Endothelial cell of umbilical vein (primary cell): ENCODE results near the gene LPAR5. TPM values are rescaled to one million over a fixed set of nuclear protein-coding genes. Genes with fewer than 3 reads are reported as not detected.
A peak's percentile ranks its signal among the peaks of the same experiment; 100 is the strongest.

Experiments used
- BruUV-seq: library from RNA; stranded (reverse); fragments of 400-500 nt; replicated peaks from 2 replicates; lab custom pipeline; 2021; lab: Mats Ljungman, UMichigan
- CTCF ChIA-PET: fragments of 300-600, 350-600 bp; sonication (Branson Sonifier 250); formaldehyde crosslinking; loops from one replicate; lab custom pipeline; 2021; ENCODE audit warnings: antibody characterized with exemption, inconsistent platforms; lab: Charles Lee
- POLR2A ChIA-PET: fragments of 300-600, 350-600 bp; sonication (Branson Sonifier 250); formaldehyde crosslinking; loops from one replicate; lab custom pipeline; 2021; ENCODE audit warnings: antibody characterized with exemption, inconsistent platforms; lab: Charles Lee
- DNase-seq: peaks from one replicate; pipeline ENCODE4 v3.0.0-alpha.2; 2011; ENCODE audit warnings: low read depth, low spot score
- FAIRE-seq: peaks from 2 replicates; lab custom pipeline; 2011; peaks lifted over from hg19 to GRCh38; lab: Jason Lieb, UNC
- H2AFZ ChIP-seq: 2 replicates; pipeline ENCODE4 v1.6.0; 2012; ENCODE audit warnings: low read depth, low read length, control low read depth, inconsistent platforms
- H3K27ac ChIP-seq: 2 replicates; pipeline ENCODE4 v1.5.1; 2011; ENCODE audit warnings: low read depth, mild to moderate bottlenecking, control low read depth, low read length, moderate library complexity; ENCODE audit not compliant: insufficient read depth
- H3K27me3 ChIP-seq, 2 experiments: 2 replicates each; pipeline versions ENCODE4 v1.6.0 to v1.6.1; 2011; ENCODE audit warnings: low read length in 2 of 2, mixed read lengths in 1 of 2; ENCODE audit not compliant: control insufficient read depth in 2 of 2, insufficient read depth in 2 of 2
- H3K36me3 ChIP-seq, 2 experiments: 2 replicates in 1 of 2; 3 replicates in 1 of 2; pipeline ENCODE4 v1.5.1; 2011; ENCODE audit warnings: low read length in 2 of 2, mild to moderate bottlenecking in 1 of 2, moderate library complexity in 1 of 2; ENCODE audit not compliant: control insufficient read depth in 2 of 2, insufficient read depth in 2 of 2; ENCODE audit errors: extremely low read depth in 1 of 2
- H3K4me1 ChIP-seq: 3 replicates; pipeline ENCODE4 v1.5.1; 2011; ENCODE audit warnings: mild to moderate bottlenecking, low read length; ENCODE audit not compliant: control insufficient read depth, insufficient read depth; ENCODE audit errors: extremely low read depth
- H3K4me2 ChIP-seq: 2 replicates; pipeline ENCODE4 v1.6.1; 2011; ENCODE audit warnings: low read length, control low read depth, mixed read lengths; ENCODE audit not compliant: insufficient read depth
- H3K4me3 ChIP-seq, 3 experiments: fragments of 200-600 bp in 1 of 3; sonication (generic), shearing (Covaris generic) in 1 of 3; replicated peaks in 1 of 3; 2 replicates each; pipeline ENCODE4 v1.5.1; 2011 to 2016; ENCODE audit warnings: control low read depth in 3 of 3, low read length in 3 of 3, mild to moderate bottlenecking in 2 of 3, inconsistent platforms in 1 of 3, low read depth in 1 of 3, moderate library complexity in 1 of 3; ENCODE audit not compliant: insufficient read depth in 1 of 3
- H3K79me2 ChIP-seq: 2 replicates; pipeline ENCODE4 v1.6.0; 2012; ENCODE audit warnings: low read length, inconsistent platforms; ENCODE audit not compliant: control insufficient read depth, insufficient read depth
- H3K9ac ChIP-seq: replicated peaks from 2 replicates; pipeline ENCODE3; 2011; ENCODE audit warnings: low read length, control low read depth; ENCODE audit not compliant: insufficient read depth; ENCODE audit errors: extremely low read depth
- H3K9me1 ChIP-seq: replicated peaks from 3 replicates; pipeline ENCODE4 v1.6.0; 2011; ENCODE audit warnings: mild to moderate bottlenecking, low read length; ENCODE audit not compliant: control insufficient read depth, insufficient read depth; ENCODE audit errors: extremely low read depth
- H3K9me3 ChIP-seq: replicated peaks from 2 replicates; pipeline ENCODE4 v1.5.1; 2012; ENCODE audit warnings: low read length, inconsistent platforms; ENCODE audit not compliant: control insufficient read depth, insufficient read depth
- H4K20me1 ChIP-seq: replicated peaks from 2 replicates; pipeline ENCODE3; 2011; ENCODE audit warnings: mild to moderate bottlenecking, low read length; ENCODE audit not compliant: control insufficient read depth, insufficient read depth; ENCODE audit errors: extremely low read depth
- FOS ChIP-seq: IDR thresholded peaks from 2 replicates; pipeline ENCODE4 v1.6.1; 2011; ENCODE audit warnings: mild to moderate bottlenecking, low read length, moderate library complexity, borderline replicate concordance; ENCODE audit not compliant: insufficient read depth
- POLR2AphosphoS5 ChIP-seq: IDR thresholded peaks from 2 replicates; pipeline ENCODE4 v1.6.1; 2012; ENCODE audit warnings: low read depth, mild to moderate bottlenecking, control low read depth, low read length, moderate library complexity; ENCODE audit not compliant: insufficient read depth
- dilution Hi-C: fragments of 300-500 bp; cut with MboI; formaldehyde crosslinking; loops from one replicate; pipeline ENCODE4 v1.15.0; 2019; ENCODE audit warnings: low sequenced_read_pairs; ENCODE audit not compliant: extremely low pct_ligation_motif_present
- intact Hi-C: fragments of 100-400 bp; cut with micrococcal nuclease; formaldehyde crosslinking; loops from one replicate; pipeline ENCODE4 v1.10.0; 2022
- polyA plus RNA-seq, 4 experiments: library from polyadenylated mRNA; depleted of rRNA in 3 of 4; stranded (reverse) in 3 of 4; unstranded in 1 of 4; fragments of >200 nt; gene quantifications; 2 replicates each; pipeline versions ENCODE4 v1.2.1 to v1.2.3, GENCODE V29; 2011 to 2012; ENCODE audit warnings: missing spikeins in 1 of 4
- total RNA-seq: library from RNA; stranded (reverse); gene quantifications from 2 replicates; pipeline ENCODE4 v1.2.3, GENCODE V29; 2021
- TF ChIP-seq, protein P1 (sequence below): IDR thresholded peaks from 2 replicates; pipeline ENCODE4 v1.6.1; 2011; ENCODE audit not compliant: insufficient read depth, insufficient read length
- TF ChIP-seq, protein P2 (sequence below), 2 donors: IDR thresholded peaks; 1 replicate in 1 of 2; 2 replicates in 1 of 2; pipeline ENCODE4 v1.5.1; 2011; ENCODE audit warnings: low read length in 2 of 2, mild to moderate bottlenecking in 2 of 2, moderate library complexity in 2 of 2, control low read depth in 1 of 2, inconsistent platforms in 1 of 2, low read depth in 1 of 2; ENCODE audit not compliant: insufficient read depth in 1 of 2; ENCODE audit errors: extremely low read depth in 1 of 2

Gene LPAR5
- total and polyA plus RNA-seq, 2 donors (not counting 3 experiments of a cell fraction or from before 2014, with no cell fraction given), result 0.23 TPM; not detected in 1

DNA sequence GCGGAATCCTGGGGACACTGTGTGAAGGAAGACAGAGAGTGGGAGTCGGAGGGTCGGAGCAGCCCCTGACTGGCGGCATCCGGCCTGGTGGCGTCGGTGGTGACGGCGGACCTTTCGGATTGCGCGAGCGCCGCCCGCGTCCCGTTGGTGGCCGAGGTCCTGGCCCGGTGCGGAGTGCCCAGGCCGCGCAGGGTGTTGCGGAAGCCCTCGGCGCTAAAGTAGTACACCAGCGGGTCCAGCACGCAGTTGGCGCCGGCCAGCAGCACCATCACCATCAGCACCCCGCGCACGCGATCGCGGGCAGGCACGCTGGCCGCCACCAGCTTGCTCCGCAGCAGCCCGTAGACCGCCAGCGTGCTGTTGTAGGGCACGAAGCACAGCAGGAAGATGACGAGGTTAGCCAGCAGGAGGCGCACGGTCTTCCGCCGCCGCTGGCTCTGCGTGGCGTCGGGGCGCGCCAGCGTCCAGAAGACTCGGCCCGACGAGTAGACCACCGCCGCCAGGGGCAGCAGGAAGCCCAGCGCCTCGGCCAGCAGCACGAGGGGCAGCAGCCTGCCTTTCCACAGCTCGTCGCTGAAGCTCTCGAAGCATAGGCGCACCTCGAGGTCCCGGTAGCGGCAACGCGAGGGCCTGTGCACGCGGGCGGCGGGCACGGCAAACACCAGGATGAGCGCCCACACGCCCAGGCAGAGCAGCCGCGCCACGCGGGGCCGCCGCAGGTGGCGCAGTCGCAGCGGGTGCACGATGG, 15.4 kb downstream of the LPAR5 start:
- H3K9me3 ChIP-seq, result no peaks in the 10 kb centered on the region
- no peak overlapping the region for H3K4me2 ChIP-seq
- peak; percentile 49 for FAIRE-seq
- DNase-seq, result peak; percentile 79
- dilution Hi-C loops, result no loop called here
- no peak overlapping the region for H3K9ac ChIP-seq
- no peaks in the 10 kb centered on the region for H3K4me1 ChIP-seq
- ChIA-PET POLR2A (interaction anchor here (1.0 kb wide), 1 partner anchor 146 kb away, joined by 3 read pairs; the partner anchor contains the start of gene PTMS), CTCF (interaction anchor here (0.6 to 4.8 kb wide), 34 partner anchors 9 to 231 kb away, joined by 3 to 63 read pairs (median 4); partner anchors contain the start of genes ACRBP, CDCA3, COPS7A and LPAR5)
- TF ChIP-seq, protein P1, sequence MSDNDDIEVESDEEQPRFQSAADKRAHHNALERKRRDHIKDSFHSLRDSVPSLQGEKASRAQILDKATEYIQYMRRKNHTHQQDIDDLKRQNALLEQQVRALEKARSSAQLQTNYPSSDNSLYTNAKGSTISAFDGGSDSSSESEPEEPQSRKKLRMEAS, result peak; percentile 60
- TF ChIP-seq POLR2AphosphoS5, result peak; percentile 52
- no peak for TF ChIP-seq FOS
- TF ChIP-seq, protein P2, sequence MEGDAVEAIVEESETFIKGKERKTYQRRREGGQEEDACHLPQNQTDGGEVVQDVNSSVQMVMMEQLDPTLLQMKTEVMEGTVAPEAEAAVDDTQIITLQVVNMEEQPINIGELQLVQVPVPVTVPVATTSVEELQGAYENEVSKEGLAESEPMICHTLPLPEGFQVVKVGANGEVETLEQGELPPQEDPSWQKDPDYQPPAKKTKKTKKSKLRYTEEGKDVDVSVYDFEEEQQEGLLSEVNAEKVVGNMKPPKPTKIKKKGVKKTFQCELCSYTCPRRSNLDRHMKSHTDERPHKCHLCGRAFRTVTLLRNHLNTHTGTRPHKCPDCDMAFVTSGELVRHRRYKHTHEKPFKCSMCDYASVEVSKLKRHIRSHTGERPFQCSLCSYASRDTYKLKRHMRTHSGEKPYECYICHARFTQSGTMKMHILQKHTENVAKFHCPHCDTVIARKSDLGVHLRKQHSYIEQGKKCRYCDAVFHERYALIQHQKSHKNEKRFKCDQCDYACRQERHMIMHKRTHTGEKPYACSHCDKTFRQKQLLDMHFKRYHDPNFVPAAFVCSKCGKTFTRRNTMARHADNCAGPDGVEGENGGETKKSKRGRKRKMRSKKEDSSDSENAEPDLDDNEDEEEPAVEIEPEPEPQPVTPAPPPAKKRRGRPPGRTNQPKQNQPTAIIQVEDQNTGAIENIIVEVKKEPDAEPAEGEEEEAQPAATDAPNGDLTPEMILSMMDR (IDR thresholded peaks at IDR 0.05; ENCODE audit: extremely low read depth in 1 of 2, insufficient read depth in 1 of 2, low read depth in 1 of 2, low read length in 2 of 2), result peak; percentile 85 to 89
- no TSS peak for BruUV-seq
- H3K36me3 ChIP-seq, result no peaks in the 10 kb centered on the region
- intact Hi-C loops, result loop anchor here (1.0 to 2.0 kb wide), 2 partner anchors 18 to 43 kb away; partner anchors contain the start of gene ING4
- H4K20me1 ChIP-seq, result no peaks in the 10 kb centered on the region
- H3K9me1 ChIP-seq, result no peaks in the 10 kb centered on the region
- H3K27ac ChIP-seq, result no peak overlapping the region
- H2AFZ ChIP-seq, result peak overlapping the region; percentile 78
- H3K79me2 ChIP-seq, result no peaks in the 10 kb centered on the region
- peak overlapping the region in 1 of 3 experiments; percentile 6 for H3K4me3 ChIP-seq
- H3K27me3 ChIP-seq, result no peaks in the 10 kb centered on the region
